HepG2 (cell line): ENCODE data around the gene DNM1. TPM values are rescaled to one million over a fixed set of nuclear protein-coding genes. Genes with fewer than 3 reads are reported as not detected.
A peak's percentile ranks its signal among the peaks of the same experiment; 100 is the strongest.

Experiments used
- ATAC-seq: fragments of 200-7000 bp; cut with Tn5 transposase; 3 replicates; pipeline ENCODE4 v1.9.1; 2020; ENCODE audit warnings: mild to moderate bottlenecking, moderate library complexity
- BruUV-seq: library from RNA; stranded (reverse); fragments of 400-500 nt; replicated peaks from 2 replicates; lab custom pipeline; 2021; lab: Mats Ljungman, UMichigan
- CTCF ChIA-PET: fragments of 300-600 bp; formaldehyde crosslinking; extraction: SDS; loops from one replicate; lab custom pipeline; 2021; ENCODE audit warnings: low total read pairs, inconsistent platforms, low intra/inter-chr PET ratio; lab: Yijun Ruan, JAX
- POLR2A ChIA-PET: fragments of 350-600 bp; sonication (Branson Sonifier 250); formaldehyde crosslinking; loops from one replicate; lab custom pipeline; 2020; ENCODE audit warnings: antibody characterized with exemption, inconsistent platforms; lab: Yijun Ruan, JAX
- DNase-seq: peaks from one replicate; pipeline ENCODE4 v3.0.0-alpha.2; 2015; ENCODE audit warnings: low spot score
- FAIRE-seq: peaks from 3 replicates; lab custom pipeline; 2011; peaks lifted over from hg19 to GRCh38; lab: Jason Lieb, UNC
- H2AFZ ChIP-seq: one replicate; pipeline ENCODE4 v1.6.1; 2011; ENCODE audit warnings: low read length, inconsistent platforms
- H3K27ac ChIP-seq: fragments of 300-600 bp; 3 replicates; pipeline ENCODE4 v1.8.0; 2011; ENCODE audit warnings: mixed run types, mild to moderate bottlenecking, mixed read lengths, low read length, inconsistent platforms; ENCODE audit not compliant: insufficient read depth; ENCODE audit errors: extremely low read length
- H3K27me3 ChIP-seq, 2 experiments: fragments of 200-600 bp in 1 of 2; 2 replicates in 1 of 2; 3 replicates in 1 of 2; pipeline versions ENCODE4 v1.6.0 to v1.8.0; 2011; ENCODE audit warnings: low read length in 2 of 2, mild to moderate bottlenecking in 2 of 2, moderate library complexity in 2 of 2, inconsistent platforms in 1 of 2; ENCODE audit not compliant: insufficient read depth in 2 of 2, control insufficient read depth in 1 of 2
- H3K36me3 ChIP-seq, 2 experiments: fragments of 200-600 bp in 1 of 2; replicated peaks in 1 of 2; 2 replicates in 1 of 2; 3 replicates in 1 of 2; pipeline versions ENCODE4 v1.5.1 to v1.8.0; 2011; ENCODE audit warnings: low read length in 2 of 2, inconsistent platforms in 1 of 2; ENCODE audit not compliant: insufficient read depth in 2 of 2, control insufficient read depth in 1 of 2
- H3K4me1 ChIP-seq: 2 replicates; pipeline ENCODE4 v1.5.1; 2012; ENCODE audit warnings: low read length, inconsistent platforms; ENCODE audit not compliant: insufficient read depth
- H3K4me2 ChIP-seq: 2 replicates; pipeline ENCODE4 v1.6.0; 2011; ENCODE audit warnings: low read depth, low read length, inconsistent platforms
- H3K4me3 ChIP-seq, 3 experiments: fragments of 200-600 bp in 1 of 3; sonication (generic), shearing (Covaris generic) in 1 of 3; replicated peaks in 1 of 3; 2 replicates each; pipeline ENCODE4 v1.5.1; 2011 to 2016; ENCODE audit warnings: low read length in 3 of 3, inconsistent platforms in 2 of 3, low read depth in 2 of 3, mild to moderate bottlenecking in 2 of 3, control low read depth in 1 of 3, mixed read lengths in 1 of 3; ENCODE audit not compliant: insufficient read depth in 1 of 3
- H3K79me2 ChIP-seq: one replicate; pipeline ENCODE4 v1.6.1; 2011; ENCODE audit warnings: low read length, inconsistent platforms; ENCODE audit not compliant: insufficient read depth
- H3K9ac ChIP-seq: 2 replicates; pipeline ENCODE4 v1.6.0; 2011; ENCODE audit warnings: mild to moderate bottlenecking, low read depth, low read length, inconsistent platforms; ENCODE audit not compliant: insufficient read depth
- H3K9me3 ChIP-seq: 2 replicates; pipeline ENCODE4 v1.5.1; 2012; ENCODE audit warnings: mild to moderate bottlenecking, low read length
- H4K20me1 ChIP-seq: 2 replicates; pipeline ENCODE4 v1.6.0; 2011; ENCODE audit warnings: inconsistent platforms, mild to moderate bottlenecking, low read length, moderate library complexity; ENCODE audit not compliant: insufficient read depth
- AGO2 ChIP-seq: fragments of 200-400 bp; formaldehyde crosslinking; optimal IDR thresholded peaks from 2 replicates; pipeline ENCODE3; 2017; ENCODE audit warnings: mild to moderate bottlenecking, low read depth, low read length, moderate library complexity
- RBFOX2 ChIP-seq: fragments of 200-400 bp; formaldehyde crosslinking; IDR thresholded peaks from 2 replicates; pipeline ENCODE4 v1.6.1; 2017; ENCODE audit warnings: low read depth, mild to moderate bottlenecking, low read length
- ZFP82 ChIP-seq: sonication (generic); formaldehyde crosslinking; IDR thresholded peaks from 2 replicates; pipeline ENCODE4 v1.5.1; 2020; ENCODE audit warnings: mild to moderate bottlenecking, missing genetic modification reagents, borderline replicate concordance
- ZFP90 ChIP-seq: sonication (generic); formaldehyde crosslinking; IDR thresholded peaks from 2 replicates; pipeline ENCODE4 v1.8.0; 2022; ENCODE audit warnings: missing genetic modification reagents, mild to moderate bottlenecking, inconsistent platforms, borderline replicate concordance
- ZNF318 ChIP-seq: sonication (generic); formaldehyde crosslinking; IDR thresholded peaks from 2 replicates; pipeline ENCODE4 v1.4.0; 2020; ENCODE audit warnings: mild to moderate bottlenecking, missing genetic modification reagents
- WGBS: methylation state at CpG from one replicate; pipeline ENCODE4 v1.1.6; 2017; ENCODE audit warnings: low lambda C conversion rate; 5-methylcytosine and 5-hydroxymethylcytosine counted together
- in situ Hi-C: cut with HindIII; loops from 2 replicates; pipeline ENCODE4 v1.10.0; 2017; ENCODE audit warnings: low pct_unique_long_range_greater_than_20kb; ENCODE audit not compliant: extremely low pct_ligation_motif_present
- intact Hi-C: fragments of 100-400 bp; cut with micrococcal nuclease; formaldehyde crosslinking; loops from one replicate; pipeline ENCODE4 v1.10.0; 2022; ENCODE audit not compliant: unreplicated experiment
- polyA plus RNA-seq, 8 experiments: library from polyadenylated mRNA; depleted of rRNA in 3 of 8; stranded (reverse) in 7 of 8; unstranded in 1 of 8; fragments of >200 nt; fragmentation: Illumina TruSeq in 4 of 8; extraction: Trizol in 4 of 8; gene quantifications; 2 replicates each; pipeline versions ENCODE4 v1.2.1 to v1.2.3, GENCODE V29; 2011 to 2016; ENCODE audit warnings: low read depth in 4 of 8, missing spikeins in 1 of 8, mixed read lengths in 1 of 8; ENCODE audit not compliant: insufficient read depth in 1 of 8
- total RNA-seq, 5 experiments: library from RNA; depleted of rRNA; stranded (reverse); fragments of >200 nt; fragmentation: Illumina TruSeq; extraction: Trizol; gene quantifications; 2 replicates each; pipeline ENCODE4 v1.2.3, GENCODE V29; 2016; ENCODE audit warnings: low read depth in 1 of 5

The DNM1 gene
- total and polyA plus RNA-seq, 2 of the 13 experiments (the other 11 are each of a cell fraction or from before 2014, with no cell fraction given), result 0.13 to 0.58 TPM

GRCh38 chr9:128178806-128179431 lies 24.3 kb upstream of the DNM1 start:
- ATAC-seq, result no peak
- BruUV-seq, result no TSS peak
- no peak overlapping the region for H3K9ac ChIP-seq
- no peaks in the 10 kb centered on the region for H3K4me1 ChIP-seq
- H2AFZ ChIP-seq, result no peak overlapping the region
- peaks cover 27 to 62% of the 10 kb centered on the region in 2 experiments; a peak in 4 of 5 replicates for H3K36me3 ChIP-seq
- H3K79me2 ChIP-seq, result no peaks in the 10 kb centered on the region
- intact Hi-C loops, result no loop called here
- CTCF ChIA-PET, result no interaction called here
- H3K9me3 ChIP-seq, result no peaks in the 10 kb centered on the region
- in situ Hi-C loops, result no loop called here
- POLR2A ChIA-PET, result no interaction called here
- H3K4me3 ChIP-seq, result no peak overlapping the region
- no peak overlapping the region for H3K4me2 ChIP-seq
- H4K20me1 ChIP-seq, result no peaks in the 10 kb centered on the region
- DNase-seq, result no peak
- H3K27me3 ChIP-seq, result no peaks in the 10 kb centered on the region
- TF ChIP-seq RBFOX2 (peak; percentile 32; the same call in 1 of the 2 replicates), ZFP90 (peak; percentile 100), ZFP82 (no peak), AGO2 (peak; percentile 41), ZNF318 (CRISPR knock-in tag) (no peak)
- H3K27ac ChIP-seq, result no peak overlapping the region
- 98% methylated on average over 8 of the region's 11 CpGs for WGBS
- FAIRE-seq, result no peak
